Peyer's patch (tissue), 4 donors: ENCODE results near the gene ADGRG3. TPM values are rescaled to one million over a fixed set of nuclear protein-coding genes. Genes with fewer than 3 reads are reported as not detected.
A peak's percentile ranks its signal among the peaks of the same experiment; 100 is the strongest.

ENCODE experiments used
- DNase-seq, 3 donors: peaks; one replicate each; pipeline ENCODE4 v3.0.0-alpha.2; 2017 to 2019
- H3K27ac ChIP-seq, 4 donors: fragments of 200-600 bp; sonication (generic); one replicate each; pipeline ENCODE4 v1.5.1; 2016 to 2019
- H3K27me3 ChIP-seq, 2 donors: fragments of 200-600 bp; sonication (generic); one replicate each; pipeline ENCODE4 v1.5.1; 2019
- H3K36me3 ChIP-seq, 3 donors: fragments of 200-600 bp; sonication (generic); one replicate each; pipeline ENCODE4 v1.5.1; 2016 to 2019
- H3K4me1 ChIP-seq, 4 donors: fragments of 200-600 bp; sonication (generic); one replicate each; pipeline ENCODE4 v1.5.1; 2016 to 2019
- H3K4me3 ChIP-seq, 4 donors: fragments of 200-600 bp; sonication (generic); 1 replicate in 3 of 4; 2 replicates in 1 of 4; pipeline ENCODE4 v1.5.1; 2016 to 2019; ENCODE audit warnings: mild to moderate bottlenecking in 1 of 4
- H3K9me3 ChIP-seq, 4 donors: fragments of 200-600 bp; sonication (generic); one replicate each; pipeline ENCODE4 v1.5.1; 2016 to 2019; ENCODE audit warnings: mild to moderate bottlenecking in 1 of 4
- CTCF ChIP-seq, 6 experiments: fragments of 450-650 bp in 4 of 6; fragments of 200-600 bp in 2 of 6; sonication (generic) in 1 of 6; IDR thresholded peaks; one replicate each; pipeline ENCODE4 v1.5.1; 2017 to 2019; ENCODE audit warnings: antibody characterized with exemption in 6 of 6, mild to moderate bottlenecking in 3 of 6, moderate library complexity in 1 of 6
- POLR2A ChIP-seq, 2 donors: fragments of 450-650 bp; IDR thresholded peaks; one replicate each; pipeline ENCODE4 v1.5.1; 2017; ENCODE audit warnings: antibody characterized with exemption in 2 of 2, mild to moderate bottlenecking in 2 of 2, moderate library complexity in 2 of 2
- total RNA-seq, 4 donors: library from RNA; depleted of rRNA; stranded (reverse); fragments of >200 nt; gene quantifications; one replicate each; pipeline ENCODE4 v1.1.0, GENCODE V29; 2016

Gene ADGRG3
- total RNA-seq, 4 donors from 2014 or later, result 0.47 to 4.1 (median 1.9) TPM

- H3K4me1 ChIP-seq, result peaks cover 0 to 34% (median 0%) of the 10 kb centered on the region in 4 donors
- H3K27ac ChIP-seq, result peak overlapping the region in 1 of 4 donors; percentile 35
- no peaks in the 10 kb centered on the region for H3K36me3 ChIP-seq
- H3K27me3 ChIP-seq, result no peaks in the 10 kb centered on the region
- peak in 1 of 3 donors; percentile 40 for DNase-seq
- no peak overlapping the region for H3K4me3 ChIP-seq
- no peak for TF ChIP-seq POLR2A (IDR thresholded peaks at IDR 0.05)
- H3K9me3 ChIP-seq, result no peaks in the 10 kb centered on the region
Measured at GRCh38 chr16:57622361-57623250, 45.5 kb upstream of the ADGRG3 start.

- Histone ChIP-seq H3K4me3 (no peak overlapping the region), H3K36me3 (no peaks in the 10 kb centered on the region), H3K4me1 (peaks cover 0 to 40% (median 0%) of the 10 kb centered on the region in 4 donors), H3K27ac (peak overlapping the region in 1 of 4 donors; percentile 35), H3K9me3 (no peaks in the 10 kb centered on the region), H3K27me3 (no peaks in the 10 kb centered on the region)
- DNase-seq, result no peak
- TF ChIP-seq CTCF (IDR thresholded peaks at IDR 0.05), result no peak
- no peak for TF ChIP-seq POLR2A (IDR thresholded peaks at IDR 0.05)
Measured at GRCh38 chr16:57623251-57624043, 44.7 kb upstream of the ADGRG3 start.

- Histone ChIP-seq H3K9me3 (no peaks in the 10 kb centered on the region), H3K27ac (no peak overlapping the region), H3K4me3 (no peak overlapping the region), H3K4me1 (peaks cover 0 to 42% (median 0%) of the 10 kb centered on the region in 4 donors), H3K36me3 (no peaks in the 10 kb centered on the region), H3K27me3 (no peaks in the 10 kb centered on the region)
- TF ChIP-seq CTCF (IDR thresholded peaks at IDR 0.05), result no peak
- TF ChIP-seq POLR2A (IDR thresholded peaks at IDR 0.05), result no peak
- DNase-seq, result no peak
Measured at GRCh38 chr16:57624044-57624688, 43.9 kb upstream of the ADGRG3 start.

DNA sequence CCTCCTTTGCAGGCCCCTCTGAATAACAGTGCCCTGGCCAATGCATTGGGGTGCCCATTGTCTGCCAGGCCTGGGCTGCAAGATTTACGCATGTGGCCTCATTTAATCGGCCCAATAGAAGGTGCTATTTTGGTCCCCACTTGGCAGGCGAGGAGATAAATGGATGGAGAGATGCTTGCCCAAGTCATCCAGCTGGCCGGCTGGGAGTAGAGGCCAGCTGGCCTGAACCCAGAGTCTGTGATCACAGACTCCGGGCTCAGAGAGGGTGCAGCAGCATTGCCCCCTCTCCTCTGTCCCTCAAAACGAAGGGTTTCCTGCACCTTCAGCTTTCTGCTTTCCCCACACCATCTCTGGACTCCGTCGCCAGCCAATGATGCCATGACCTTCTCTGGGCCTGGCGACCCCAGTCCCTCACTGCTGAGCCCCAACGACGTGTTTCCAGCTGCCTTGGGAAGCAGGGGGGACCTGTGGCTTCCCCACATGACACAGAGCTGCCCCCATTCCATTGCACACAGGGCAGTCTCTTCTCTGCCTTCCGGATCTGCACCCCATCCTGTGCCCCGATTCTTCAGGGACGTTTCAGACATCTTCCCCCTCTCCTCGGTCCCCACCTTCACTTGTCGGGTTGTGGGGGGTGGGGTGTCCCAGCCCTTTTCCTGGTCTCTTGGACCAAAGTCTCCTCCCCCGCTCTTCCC is 43.2 kb upstream of the ADGRG3 start:
- TF ChIP-seq CTCF (IDR thresholded peaks at IDR 0.05), result no peak
- TF ChIP-seq POLR2A (IDR thresholded peaks at IDR 0.05), result no peak
- Histone ChIP-seq H3K9me3 (no peaks in the 10 kb centered on the region), H3K27me3 (no peaks in the 10 kb centered on the region), H3K4me1 (peaks cover 0 to 42% (median 0%) of the 10 kb centered on the region in 4 donors), H3K36me3 (no peaks in the 10 kb centered on the region), H3K4me3 (no peak overlapping the region), H3K27ac (no peak overlapping the region)
- no peak for DNase-seq

GRCh38 chr16:57626420-57627170 is 41.5 kb upstream of the ADGRG3 start:
- DNase-seq, result no peak
- H3K4me3 ChIP-seq, result no peak overlapping the region
- no peaks in the 10 kb centered on the region for H3K9me3 ChIP-seq
- no peaks in the 10 kb centered on the region for H3K36me3 ChIP-seq
- H3K27me3 ChIP-seq, result no peaks in the 10 kb centered on the region
- H3K4me1 ChIP-seq, result peaks cover 0 to 30% (median 0%) of the 10 kb centered on the region in 4 donors
- TF ChIP-seq CTCF (IDR thresholded peaks at IDR 0.05) (no peak), POLR2A (IDR thresholded peaks at IDR 0.05) (no peak)
- H3K27ac ChIP-seq, result no peak overlapping the region
